Rectal smooth muscle tissue (tissue), 1 donor: ENCODE measurements around the gene RDH14.
A peak's percentile ranks its signal among the peaks of the same experiment; 100 is the strongest.

Experiments used
- H3K27ac ChIP-seq: one replicate; pipeline ENCODE4 v1.7.0; 2013; ENCODE audit warnings: low read depth, low read length, inconsistent platforms
- H3K27me3 ChIP-seq: one replicate; pipeline ENCODE4 v1.7.0; 2013; ENCODE audit warnings: low read length; ENCODE audit not compliant: control insufficient read depth, insufficient read depth
- H3K36me3 ChIP-seq: one replicate; pipeline ENCODE4 v1.7.0; 2013; ENCODE audit warnings: low read length; ENCODE audit not compliant: control insufficient read depth, insufficient read depth
- H3K4me1 ChIP-seq: one replicate; pipeline ENCODE4 v1.7.0; 2013; ENCODE audit warnings: low read length; ENCODE audit not compliant: control insufficient read depth, insufficient read depth
- H3K4me3 ChIP-seq: one replicate; pipeline ENCODE4 v1.7.0; 2013; ENCODE audit warnings: low read length
- H3K9ac ChIP-seq: one replicate; pipeline ENCODE4 v1.7.0; 2013; ENCODE audit warnings: low read length

RDH14 gene

DNA sequence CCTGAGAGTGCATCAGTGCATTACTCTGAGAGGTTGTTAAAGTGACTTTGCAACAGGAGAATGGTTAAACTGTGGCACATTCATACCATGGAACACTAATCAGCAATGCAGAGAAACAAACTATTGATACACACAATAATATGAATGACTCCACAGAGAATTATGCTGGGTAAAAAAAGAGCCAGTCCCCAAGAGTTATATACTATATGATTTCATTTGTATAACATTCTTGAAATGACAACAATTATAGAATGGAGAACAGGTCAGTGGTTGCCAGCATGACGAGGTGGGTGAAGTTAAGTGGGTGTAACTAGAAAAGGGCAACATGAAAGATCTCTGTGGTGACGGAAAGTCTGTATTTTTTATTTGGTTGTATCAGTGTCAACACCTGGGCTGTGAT, 31.9 kb upstream of the RDH14 start:
- Histone ChIP-seq H3K27ac (no peak overlapping the region), H3K4me1 (no peaks in the 10 kb centered on the region), H3K36me3 (no peaks in the 10 kb centered on the region), H3K4me3 (no peak overlapping the region), H3K27me3 (no peaks in the 10 kb centered on the region), H3K9ac (no peak overlapping the region)

- H3K36me3 ChIP-seq, result no peaks in the 10 kb centered on the region
- no peak within 1 kb of the TSS for H3K27ac ChIP-seq
- H3K9ac ChIP-seq, result no peak within 1 kb of the TSS
- no peaks in the 10 kb centered on the region for H3K27me3 ChIP-seq
- no peaks in the 10 kb centered on the region for H3K4me1 ChIP-seq
- H3K4me3 ChIP-seq, result no peak within 1 kb of the TSS
Measured at GRCh38 chr2:18589354-18589753, 28.9 kb upstream of the RDH14 start, which contains the start of gene NT5C1B. Gene NT5C1B (minus strand): TSS chr2:18589569. CDS start chr2:18589468, 101 bp downstream.

GRCh38 chr2:18588802-18589201, 28.3 kb upstream of the RDH14 start:
- no peaks in the 10 kb centered on the region for H3K36me3 ChIP-seq
- H3K4me1 ChIP-seq, result no peaks in the 10 kb centered on the region
- no peak overlapping the region for H3K27ac ChIP-seq
- no peak overlapping the region for H3K9ac ChIP-seq
- no peaks in the 10 kb centered on the region for H3K27me3 ChIP-seq
- no peak overlapping the region for H3K4me3 ChIP-seq

DNA sequence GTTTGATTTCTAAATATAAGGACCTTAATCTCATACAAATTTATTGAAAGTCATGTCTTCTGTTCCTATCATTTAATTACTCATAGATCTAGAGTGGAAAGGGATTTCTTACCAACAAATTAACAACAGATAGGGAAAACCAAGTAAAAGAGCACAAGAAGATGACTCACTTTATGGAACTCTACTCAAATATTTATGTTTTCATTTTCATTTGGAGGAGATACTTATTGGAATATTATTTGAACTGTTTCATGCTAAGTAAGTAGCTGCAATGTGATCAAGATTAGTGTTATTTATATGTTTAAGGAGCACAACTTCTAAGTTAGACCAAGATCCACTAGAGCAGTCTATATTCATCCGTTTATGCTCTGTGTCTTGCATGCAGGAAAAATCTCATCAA, 27.6 kb upstream of the RDH14 start:
- no peaks in the 10 kb centered on the region for H3K36me3 ChIP-seq
- no peak overlapping the region for H3K4me3 ChIP-seq
- no peaks in the 10 kb centered on the region for H3K4me1 ChIP-seq
- H3K27ac ChIP-seq, result no peak overlapping the region
- no peak overlapping the region for H3K9ac ChIP-seq
- H3K27me3 ChIP-seq, result no peaks in the 10 kb centered on the region

GRCh38 chr2:18585526-18585925, 25.1 kb upstream of the RDH14 start:
- Histone ChIP-seq H3K36me3 (no peaks in the 10 kb centered on the region), H3K9ac (no peak overlapping the region), H3K27ac (no peak overlapping the region), H3K27me3 (no peaks in the 10 kb centered on the region), H3K4me3 (no peak overlapping the region), H3K4me1 (no peaks in the 10 kb centered on the region)

- H3K27ac ChIP-seq, result no peak overlapping the region
- H3K4me1 ChIP-seq, result no peaks in the 10 kb centered on the region
- no peak overlapping the region for H3K4me3 ChIP-seq
- H3K36me3 ChIP-seq, result no peaks in the 10 kb centered on the region
- no peaks in the 10 kb centered on the region for H3K27me3 ChIP-seq
- no peak overlapping the region for H3K9ac ChIP-seq
Measured at GRCh38 chr2:18584608-18584954, 24.1 kb upstream of the RDH14 start.

GRCh38 chr2:18583905-18584607, 23.6 kb upstream of the RDH14 start:
- H3K4me1 ChIP-seq, result no peaks in the 10 kb centered on the region
- H3K36me3 ChIP-seq, result no peaks in the 10 kb centered on the region

GRCh38 chr2:18580606-18581005, 20.2 kb upstream of the RDH14 start:
- no peak overlapping the region for H3K9ac ChIP-seq
- no peaks in the 10 kb centered on the region for H3K36me3 ChIP-seq
- H3K27ac ChIP-seq, result no peak overlapping the region
- H3K4me1 ChIP-seq, result no peaks in the 10 kb centered on the region
- no peaks in the 10 kb centered on the region for H3K27me3 ChIP-seq
- no peak overlapping the region for H3K4me3 ChIP-seq

More at GRCh38 chr2:18583905-18584607, 23.6 kb upstream of the RDH14 start:
- Histone ChIP-seq H3K27ac (no peak overlapping the region), H3K4me3 (no peak overlapping the region), H3K27me3 (no peaks in the 10 kb centered on the region), H3K9ac (no peak overlapping the region)

- Histone ChIP-seq H3K4me1 (no peaks in the 10 kb centered on the region), H3K27me3 (no peaks in the 10 kb centered on the region), H3K36me3 (no peaks in the 10 kb centered on the region), H3K27ac (no peak overlapping the region), H3K9ac (no peak overlapping the region), H3K4me3 (no peak overlapping the region)
Measured at GRCh38 chr2:18578033-18578432, 17.6 kb upstream of the RDH14 start.

GRCh38 chr2:18566145-18566769, 5.8 kb upstream of the RDH14 start:
- no peaks in the 10 kb centered on the region for H3K4me1 ChIP-seq
- H3K4me3 ChIP-seq, result no peak overlapping the region
- H3K36me3 ChIP-seq, result peaks cover 2% of the 10 kb centered on the region
- no peak overlapping the region for H3K27ac ChIP-seq
- no peak overlapping the region for H3K9ac ChIP-seq
- H3K27me3 ChIP-seq, result no peaks in the 10 kb centered on the region

DNA sequence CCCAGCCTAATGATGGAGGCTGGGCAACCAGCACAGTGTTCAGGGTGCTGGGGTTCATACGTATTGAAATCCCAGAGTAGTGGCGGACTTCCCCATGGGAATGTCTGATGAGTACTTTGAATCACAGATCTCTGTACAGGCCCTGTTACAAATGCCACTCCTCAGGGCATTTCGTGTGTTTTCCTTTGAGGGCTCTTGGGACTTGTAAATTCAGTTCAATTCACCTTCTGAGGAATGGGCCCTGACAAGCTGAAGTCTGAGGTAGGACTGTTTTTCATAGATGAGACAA, 288 bp upstream of the RDH14 start:
- H3K27me3 ChIP-seq, result no peaks in the 10 kb centered on the region
- peak overlapping the region; percentile 96 for H3K27ac ChIP-seq
- peak overlapping the region; percentile 27 for H3K9ac ChIP-seq
- no peaks in the 10 kb centered on the region for H3K36me3 ChIP-seq
- H3K4me1 ChIP-seq, result peaks cover 15% of the 10 kb centered on the region
- H3K4me3 ChIP-seq, result peak overlapping the region; percentile 79

DNA sequence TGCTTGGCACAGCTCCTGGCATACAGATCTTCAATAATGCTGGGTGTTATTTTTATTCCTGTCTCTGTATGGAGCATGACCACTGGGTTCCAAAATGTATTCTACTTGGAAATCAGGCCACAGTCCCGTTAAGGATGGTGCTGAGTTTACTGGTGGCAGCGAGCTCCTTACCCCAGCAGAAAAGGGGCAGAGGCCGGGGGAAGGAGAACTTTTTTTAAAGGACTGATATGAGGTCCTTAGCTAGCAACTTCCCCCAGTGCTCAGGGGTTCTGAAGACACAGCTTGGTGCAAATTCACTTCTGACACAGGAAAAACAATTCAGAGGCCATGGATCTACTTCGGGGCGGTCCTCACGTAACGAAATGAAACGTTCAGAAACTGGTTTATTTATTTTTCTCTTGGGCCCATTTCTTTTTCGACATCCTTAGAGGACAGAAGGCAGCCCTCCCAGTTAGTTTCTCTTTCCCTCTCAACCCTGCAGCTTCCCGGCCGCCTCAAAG, 872 bp downstream of the RDH14 start:
- Histone ChIP-seq H3K4me3 (peak overlapping the region; percentile 79), H3K27me3 (no peaks in the 10 kb centered on the region), H3K36me3 (no peaks in the 10 kb centered on the region), H3K4me1 (peaks cover 15% of the 10 kb centered on the region), H3K9ac (peak overlapping the region; percentile 90), H3K27ac (peak overlapping the region; percentile 96)

DNA sequence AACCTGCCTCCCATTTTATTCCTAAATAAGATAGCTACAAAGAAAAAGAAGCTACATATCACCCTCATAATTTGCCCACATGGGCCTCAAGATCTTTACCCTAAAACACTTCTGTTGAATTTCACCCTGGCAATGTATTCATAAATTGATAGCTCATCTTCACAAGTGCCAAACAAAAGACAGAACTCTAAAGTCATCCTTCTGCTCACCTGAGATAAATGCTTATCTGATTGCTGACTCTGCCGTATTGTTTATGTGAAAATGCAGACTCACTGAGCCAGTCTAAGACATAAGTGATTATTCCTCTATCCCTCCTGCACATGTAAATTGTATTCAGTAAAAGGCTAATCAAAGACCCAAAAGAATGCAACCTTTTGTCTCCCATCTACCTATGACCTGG, 2.0 kb downstream of the RDH14 start:
- H3K36me3 ChIP-seq, result peaks cover 4% of the 10 kb centered on the region
- no peak overlapping the region for H3K9ac ChIP-seq
- H3K4me3 ChIP-seq, result no peak overlapping the region
- peaks cover 15% of the 10 kb centered on the region for H3K4me1 ChIP-seq
- no peaks in the 10 kb centered on the region for H3K27me3 ChIP-seq
- H3K27ac ChIP-seq, result no peak overlapping the region
